ENCODE measurements around the gene SLC6A13.
"Not testable (repeated sequence)": the region's sequence is repeated elsewhere in the genome, so short reads cannot be mapped to it uniquely, and the experiment has no call there.

The SLC6A13 gene

GRCh38 chr12:242496-242895 lies 20.1 kb downstream of the SLC6A13 start:
- H3K36me3 ChIP-seq (ENCODE audit: control insufficient read depth, low read depth, low read length), result no peaks in the 10 kb centered on the region
- H3K4me3 ChIP-seq (ENCODE audit: low read length), result no peak overlapping the region
- no peak overlapping the region for H3K9ac ChIP-seq (ENCODE audit: low read length)

DNA sequence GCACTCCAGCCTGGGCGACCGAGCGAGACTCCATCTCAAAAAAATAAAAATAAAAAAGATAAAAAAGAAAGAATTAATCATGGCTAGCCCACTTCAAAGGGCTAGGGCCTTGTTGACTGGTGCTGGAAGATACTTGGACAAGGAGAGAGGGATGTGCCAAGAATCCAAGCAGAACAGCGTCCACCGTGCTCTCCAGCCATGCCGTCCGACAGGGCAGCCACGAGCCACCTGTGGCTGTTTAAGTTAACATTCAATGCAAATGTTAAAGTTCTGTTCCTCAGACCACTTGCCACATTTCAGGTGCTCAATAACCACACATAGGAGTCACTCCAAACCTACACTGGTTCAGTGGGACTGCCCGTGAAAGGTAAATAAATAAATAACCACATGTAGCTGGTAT lies 21.4 kb downstream of the SLC6A13 start:
- H3K9ac ChIP-seq (ENCODE audit: low read length), result no peak overlapping the region
- no peak overlapping the region for H3K4me3 ChIP-seq (ENCODE audit: low read length)
- H3K9me3 ChIP-seq (ENCODE audit: control insufficient read depth, low read depth, low read length), result no peaks in the 10 kb centered on the region
- H3K4me1 ChIP-seq (ENCODE audit: control insufficient read depth, low read depth, low read length), result no peaks in the 10 kb centered on the region
- H3K36me3 ChIP-seq (ENCODE audit: control insufficient read depth, low read depth, low read length), result no peaks in the 10 kb centered on the region
- no peak overlapping the region for H3K27ac ChIP-seq (ENCODE audit: low read length)
- H3K27me3 ChIP-seq (ENCODE audit: control insufficient read depth, insufficient read depth, low read length), result no peaks in the 10 kb centered on the region

More at GRCh38 chr12:242496-242895, 20.1 kb downstream of the SLC6A13 start:
- Histone ChIP-seq H3K4me1 (ENCODE audit: control insufficient read depth, low read depth, low read length) (no peaks in the 10 kb centered on the region), H3K27me3 (ENCODE audit: control insufficient read depth, insufficient read depth, low read length) (no peaks in the 10 kb centered on the region), H3K27ac (ENCODE audit: low read length) (no peak overlapping the region), H3K9me3 (ENCODE audit: control insufficient read depth, low read depth, low read length) (peaks cover 5% of the 10 kb centered on the region)

- H3K9ac ChIP-seq (ENCODE audit: low read length), result no peak overlapping the region
- no peaks in the 10 kb centered on the region for H3K36me3 ChIP-seq (ENCODE audit: control insufficient read depth, low read depth, low read length)
- H3K27ac ChIP-seq (ENCODE audit: low read length), result no peak overlapping the region
These were observed 22.1 kb downstream of the SLC6A13 start for GRCh38 chr12:240566-240965.

DNA sequence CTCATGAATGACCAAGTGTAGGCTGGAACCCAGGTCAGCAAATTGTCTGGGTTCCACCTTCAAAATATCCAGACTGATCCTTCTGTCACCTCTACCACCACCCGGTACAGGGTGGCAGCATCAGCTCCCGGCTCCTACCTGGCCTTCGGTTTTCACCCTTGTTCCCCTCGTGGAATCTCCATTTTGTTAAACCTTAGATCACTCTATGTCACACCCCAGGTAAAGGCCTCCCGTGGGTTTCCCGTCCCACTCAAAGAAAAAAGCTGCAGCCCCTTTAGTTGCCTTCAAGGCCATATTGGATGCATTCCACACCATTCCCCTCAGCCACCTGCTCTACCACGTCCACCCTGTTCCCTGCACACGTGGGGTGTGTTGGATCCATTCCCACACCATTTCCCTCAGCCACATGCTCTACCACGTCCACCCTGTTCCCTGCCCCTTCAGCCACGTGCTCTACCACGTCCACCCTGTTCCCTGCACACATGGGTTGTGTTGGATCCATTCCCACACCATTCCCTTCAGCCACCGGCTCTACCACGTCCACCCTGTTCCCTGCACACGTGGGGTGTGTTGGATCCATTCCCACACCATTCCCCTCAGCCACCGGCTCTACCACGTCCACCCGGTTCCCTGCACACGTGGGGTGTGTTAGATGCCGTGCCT lies 23.8 kb downstream of the SLC6A13 start:
- Histone ChIP-seq H3K27ac (ENCODE audit: low read length) (no peak overlapping the region), H3K4me3 (ENCODE audit: low read length) (no peak overlapping the region), H3K9me3 (ENCODE audit: control insufficient read depth, low read depth, low read length) (no peaks in the 10 kb centered on the region), H3K36me3 (ENCODE audit: control insufficient read depth, low read depth, low read length) (no peaks in the 10 kb centered on the region), H3K27me3 (ENCODE audit: control insufficient read depth, insufficient read depth, low read length) (no peaks in the 10 kb centered on the region), H3K4me1 (ENCODE audit: control insufficient read depth, low read depth, low read length) (no peaks in the 10 kb centered on the region), H3K9ac (ENCODE audit: low read length) (no peak overlapping the region)

More at GRCh38 chr12:240566-240965, 22.1 kb downstream of the SLC6A13 start:
- Histone ChIP-seq H3K4me1 (ENCODE audit: control insufficient read depth, low read depth, low read length) (no peaks in the 10 kb centered on the region), H3K27me3 (ENCODE audit: control insufficient read depth, insufficient read depth, low read length) (no peaks in the 10 kb centered on the region), H3K4me3 (ENCODE audit: low read length) (no peak overlapping the region), H3K9me3 (ENCODE audit: control insufficient read depth, low read depth, low read length) (no peaks in the 10 kb centered on the region)

DNA sequence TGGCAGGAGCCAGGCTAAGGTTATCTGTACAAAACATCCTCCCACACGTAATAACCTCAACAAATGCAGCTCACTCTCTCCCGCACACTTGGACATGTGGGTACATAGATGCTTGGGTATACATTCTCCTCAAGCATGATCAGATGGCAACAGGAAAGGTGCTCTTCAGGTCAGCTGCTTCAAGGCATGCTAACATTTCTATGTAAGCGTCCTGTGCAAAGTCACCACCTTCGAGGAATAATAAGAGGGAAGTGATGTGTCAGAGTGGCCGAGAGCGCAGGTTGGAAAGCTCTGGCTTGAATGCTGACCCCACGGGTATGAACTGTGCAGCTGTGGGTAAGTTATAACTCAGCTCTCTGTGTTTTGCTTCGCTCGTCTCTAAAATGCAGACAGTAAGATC lies 24.5 kb downstream of the SLC6A13 start:
- no peak overlapping the region for H3K4me3 ChIP-seq (ENCODE audit: low read length)
- H3K4me1 ChIP-seq (ENCODE audit: control insufficient read depth, low read depth, low read length), result no peaks in the 10 kb centered on the region
- no peaks in the 10 kb centered on the region for H3K27me3 ChIP-seq (ENCODE audit: control insufficient read depth, insufficient read depth, low read length)
- no peak overlapping the region for H3K9ac ChIP-seq (ENCODE audit: low read length)
- H3K36me3 ChIP-seq (ENCODE audit: control insufficient read depth, low read depth, low read length), result no peaks in the 10 kb centered on the region
- H3K9me3 ChIP-seq (ENCODE audit: control insufficient read depth, low read depth, low read length), result no peaks in the 10 kb centered on the region
- H3K27ac ChIP-seq (ENCODE audit: low read length), result no peak overlapping the region

GRCh38 chr12:237026-237815 lies 25.4 kb downstream of the SLC6A13 start:
- Histone ChIP-seq H3K36me3 (ENCODE audit: control insufficient read depth, low read depth, low read length) (no peaks in the 10 kb centered on the region), H3K27me3 (ENCODE audit: control insufficient read depth, insufficient read depth, low read length) (no peaks in the 10 kb centered on the region), H3K27ac (ENCODE audit: low read length) (no peak overlapping the region), H3K4me3 (ENCODE audit: low read length) (no peak overlapping the region), H3K9me3 (ENCODE audit: control insufficient read depth, low read depth, low read length) (no peaks in the 10 kb centered on the region), H3K9ac (ENCODE audit: low read length) (no peak overlapping the region), H3K4me1 (ENCODE audit: control insufficient read depth, low read depth, low read length) (no peaks in the 10 kb centered on the region)

GRCh38 chr12:236445-236844 lies 26.2 kb downstream of the SLC6A13 start:
- H3K9ac ChIP-seq (ENCODE audit: low read length), result no peak overlapping the region
- H3K4me1 ChIP-seq (ENCODE audit: control insufficient read depth, low read depth, low read length), result no peaks in the 10 kb centered on the region
- no peak overlapping the region for H3K4me3 ChIP-seq (ENCODE audit: low read length)
- no peaks in the 10 kb centered on the region for H3K36me3 ChIP-seq (ENCODE audit: control insufficient read depth, low read depth, low read length)
- H3K27me3 ChIP-seq (ENCODE audit: control insufficient read depth, insufficient read depth, low read length), result no peaks in the 10 kb centered on the region
- no peaks in the 10 kb centered on the region for H3K9me3 ChIP-seq (ENCODE audit: control insufficient read depth, low read depth, low read length)
- H3K27ac ChIP-seq (ENCODE audit: low read length), result no peak overlapping the region

GRCh38 chr12:235967-236366 lies 26.7 kb downstream of the SLC6A13 start:
- H3K9ac ChIP-seq (ENCODE audit: low read length); H3K36me3 ChIP-seq (ENCODE audit: control insufficient read depth, low read depth, low read length); H3K27ac ChIP-seq (ENCODE audit: low read length); H3K4me3 ChIP-seq (ENCODE audit: low read length); H3K27me3 ChIP-seq (ENCODE audit: control insufficient read depth, insufficient read depth, low read length); H3K4me1 ChIP-seq (ENCODE audit: control insufficient read depth, low read depth, low read length); H3K9me3 ChIP-seq (ENCODE audit: control insufficient read depth, low read depth, low read length): not testable (repeated sequence)

DNA sequence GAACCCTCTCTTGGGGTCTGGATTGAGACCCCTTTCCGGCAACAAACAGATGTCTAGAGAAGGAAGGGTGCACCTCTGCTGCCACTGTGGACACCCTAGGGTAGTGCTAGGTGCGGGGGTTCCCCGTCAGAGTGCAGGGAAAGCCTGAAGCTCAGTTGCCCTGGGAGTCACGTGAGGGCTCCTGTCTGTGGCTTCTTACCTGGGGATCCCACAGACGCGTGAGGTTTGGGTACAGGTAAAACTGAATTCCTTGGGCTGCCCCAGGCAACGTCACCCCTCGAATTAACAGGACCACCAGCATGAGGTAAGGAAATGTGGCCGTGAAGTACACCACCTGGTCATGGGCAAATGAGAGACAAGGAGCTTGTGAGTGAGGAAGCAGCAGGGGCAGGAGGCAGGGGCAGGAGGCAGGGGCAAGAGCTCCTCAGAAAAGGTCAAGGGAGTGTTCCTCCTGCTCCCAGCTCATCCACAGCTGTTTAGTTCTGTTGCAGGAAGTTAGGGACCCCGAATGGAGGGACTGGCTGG lies 27.7 kb downstream of the SLC6A13 start:
- peaks cover 14% of the 10 kb centered on the region for H3K27me3 ChIP-seq (ENCODE audit: control insufficient read depth, insufficient read depth, low read length)

GRCh38 chr12:234019-234418 lies 28.6 kb downstream of the SLC6A13 start:
- Histone ChIP-seq H3K36me3 (ENCODE audit: control insufficient read depth, low read depth, low read length) (no peaks in the 10 kb centered on the region), H3K9ac (ENCODE audit: low read length) (no peak overlapping the region), H3K4me3 (ENCODE audit: low read length) (no peak overlapping the region), H3K9me3 (ENCODE audit: control insufficient read depth, low read depth, low read length) (no peaks in the 10 kb centered on the region), H3K27me3 (ENCODE audit: control insufficient read depth, insufficient read depth, low read length) (peaks cover 21% of the 10 kb centered on the region), H3K4me1 (ENCODE audit: control insufficient read depth, low read depth, low read length) (peaks cover 15% of the 10 kb centered on the region), H3K27ac (ENCODE audit: low read length) (no peak overlapping the region)

More for the DNA sequence above, 27.7 kb downstream of the SLC6A13 start:
- H3K36me3 ChIP-seq (ENCODE audit: control insufficient read depth, low read depth, low read length), result no peaks in the 10 kb centered on the region
- peaks cover 7% of the 10 kb centered on the region for H3K4me1 ChIP-seq (ENCODE audit: control insufficient read depth, low read depth, low read length)
- H3K4me3 ChIP-seq (ENCODE audit: low read length), result no peak overlapping the region
- no peaks in the 10 kb centered on the region for H3K9me3 ChIP-seq (ENCODE audit: control insufficient read depth, low read depth, low read length)
- no peak overlapping the region for H3K27ac ChIP-seq (ENCODE audit: low read length)
- no peak overlapping the region for H3K9ac ChIP-seq (ENCODE audit: low read length)

- Histone ChIP-seq H3K4me3 (ENCODE audit: low read length) (no peak overlapping the region), H3K9me3 (ENCODE audit: control insufficient read depth, low read depth, low read length) (no peaks in the 10 kb centered on the region), H3K27ac (ENCODE audit: low read length) (no peak overlapping the region), H3K36me3 (ENCODE audit: control insufficient read depth, low read depth, low read length) (no peaks in the 10 kb centered on the region), H3K9ac (ENCODE audit: low read length) (no peak overlapping the region), H3K4me1 (ENCODE audit: control insufficient read depth, low read depth, low read length) (peaks cover 15% of the 10 kb centered on the region), H3K27me3 (ENCODE audit: control insufficient read depth, insufficient read depth, low read length) (peaks cover 25% of the 10 kb centered on the region)
These were observed 29.0 kb downstream of the SLC6A13 start for GRCh38 chr12:233615-233968.

Data from iPS-18a (cell line).